ENCODE results near the gene HTR1D. TPM values are rescaled to one million over a fixed set of nuclear protein-coding genes. Genes with fewer than 3 reads are reported as not detected.
"Not testable (repeated sequence)": the region's sequence is repeated elsewhere in the genome, so short reads cannot be mapped to it uniquely, and the experiment has no call there.

HTR1D gene
- total and polyA plus RNA-seq, 10 donors, result 0.13 TPM; not detected in 9

DNA sequence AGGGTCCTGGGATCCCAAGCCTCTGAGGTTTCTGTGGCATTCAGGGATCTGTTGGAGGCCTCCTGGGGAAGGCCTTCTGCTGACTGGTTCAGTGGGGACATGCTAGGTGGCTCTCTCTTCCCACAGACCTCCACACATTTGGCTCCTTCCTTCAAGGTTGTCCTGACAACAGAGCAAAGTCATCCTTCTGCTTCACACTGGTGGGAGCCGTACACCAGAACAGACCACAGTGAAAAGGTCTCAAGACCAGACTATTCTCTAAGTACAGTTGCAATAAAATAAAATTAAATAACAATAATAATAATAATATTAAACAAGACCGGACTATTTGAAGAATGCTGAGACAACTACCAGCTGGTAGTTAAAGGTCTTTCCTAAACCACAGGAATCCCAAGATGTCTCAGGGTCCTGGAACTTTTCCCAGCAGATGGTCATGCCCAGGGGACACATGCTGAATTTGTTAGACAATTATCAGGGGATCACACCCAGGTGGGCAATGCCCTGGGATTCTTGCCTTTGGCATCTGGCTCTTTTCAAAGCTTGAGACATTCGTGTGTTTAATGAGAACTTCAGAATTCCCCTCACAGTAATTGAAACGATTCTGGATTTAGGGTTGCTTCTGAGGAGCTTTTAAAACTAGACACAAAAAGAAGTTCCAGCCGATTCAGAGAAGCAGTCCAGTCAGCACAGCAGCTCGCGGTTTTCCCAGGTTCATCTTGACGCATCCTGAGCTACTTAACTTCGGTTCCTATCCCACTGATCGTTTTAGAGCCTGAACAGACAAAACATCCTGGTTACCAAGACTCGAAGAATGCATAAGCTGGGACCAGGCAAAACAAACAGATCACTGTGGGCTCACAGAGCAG is 22.9 kb downstream of the HTR1D start:
- 66 to 78% (median 74%) methylated on average over 11 of the region's 11 CpGs for WGBS, 5 donors
- Histone ChIP-seq H3K27ac (no peak overlapping the region), H3K4me1 (no peaks in the 10 kb centered on the region), H3K36me3 (no peaks in the 10 kb centered on the region), H3K27me3 (replicated peaks in 1 of 7) (peaks cover 0 to 11% (median 0%) of the 10 kb centered on the region in 7 donors), H3K4me3 (no peak overlapping the region), H3K9me3 (no peaks in the 10 kb centered on the region)
- intact Hi-C loops (cut with DNase I; ENCODE audit: low total_unique reads), result no loop called here
- TF ChIP-seq POLR2A (IDR thresholded peaks at IDR 0.05) (no peak), POLR2AphosphoS5 (IDR thresholded peaks at IDR 0.05) (no peak)
- TF ChIP-seq, protein P1, sequence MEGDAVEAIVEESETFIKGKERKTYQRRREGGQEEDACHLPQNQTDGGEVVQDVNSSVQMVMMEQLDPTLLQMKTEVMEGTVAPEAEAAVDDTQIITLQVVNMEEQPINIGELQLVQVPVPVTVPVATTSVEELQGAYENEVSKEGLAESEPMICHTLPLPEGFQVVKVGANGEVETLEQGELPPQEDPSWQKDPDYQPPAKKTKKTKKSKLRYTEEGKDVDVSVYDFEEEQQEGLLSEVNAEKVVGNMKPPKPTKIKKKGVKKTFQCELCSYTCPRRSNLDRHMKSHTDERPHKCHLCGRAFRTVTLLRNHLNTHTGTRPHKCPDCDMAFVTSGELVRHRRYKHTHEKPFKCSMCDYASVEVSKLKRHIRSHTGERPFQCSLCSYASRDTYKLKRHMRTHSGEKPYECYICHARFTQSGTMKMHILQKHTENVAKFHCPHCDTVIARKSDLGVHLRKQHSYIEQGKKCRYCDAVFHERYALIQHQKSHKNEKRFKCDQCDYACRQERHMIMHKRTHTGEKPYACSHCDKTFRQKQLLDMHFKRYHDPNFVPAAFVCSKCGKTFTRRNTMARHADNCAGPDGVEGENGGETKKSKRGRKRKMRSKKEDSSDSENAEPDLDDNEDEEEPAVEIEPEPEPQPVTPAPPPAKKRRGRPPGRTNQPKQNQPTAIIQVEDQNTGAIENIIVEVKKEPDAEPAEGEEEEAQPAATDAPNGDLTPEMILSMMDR (IDR thresholded peaks at IDR 0.05 in 8 of 11, conservative IDR thresholded peaks at IDR 0.05 in 3 of 11), result no peak
- DNase-seq, result no peak

DNA sequence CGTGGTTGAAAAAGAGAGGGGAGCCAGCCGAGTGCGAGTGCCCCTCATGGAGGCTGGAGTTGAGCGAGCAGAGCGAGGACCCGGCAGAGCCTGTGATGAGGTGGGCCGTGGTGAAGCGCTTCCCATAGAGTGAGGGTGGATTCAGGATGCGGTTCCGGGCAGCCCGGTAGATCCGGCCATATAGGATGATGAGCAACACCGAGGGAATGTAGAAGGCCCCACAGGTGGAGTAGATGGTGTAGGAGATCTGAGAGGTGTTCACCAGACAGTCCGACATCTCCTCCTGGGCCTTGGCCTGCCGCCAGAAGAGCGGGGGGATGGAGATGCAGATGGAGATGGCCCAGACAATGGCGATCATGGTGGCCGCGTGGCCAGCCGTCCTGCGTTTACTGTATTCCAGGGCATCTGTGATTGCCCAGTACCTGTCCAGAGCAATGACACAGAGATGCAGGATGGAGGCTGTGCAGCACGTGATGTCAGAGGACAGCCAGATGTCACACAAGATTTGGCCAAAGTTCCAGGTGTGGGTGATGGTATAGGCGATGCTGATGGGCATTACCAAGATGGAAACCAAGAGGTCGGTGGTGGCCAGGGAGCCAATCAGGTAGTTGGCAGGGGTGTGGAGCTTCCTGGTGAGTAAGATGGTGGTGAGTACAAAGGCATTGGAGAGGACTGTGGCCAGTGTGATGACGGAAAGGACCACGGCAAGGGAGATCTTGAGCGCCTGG is 23.7 kb downstream of the HTR1D start:
- H3K27me3 ChIP-seq (replicated peaks in 1 of 7), result peaks cover 0 to 11% (median 0%) of the 10 kb centered on the region in 7 donors
- 94 to 97% (median 94%) methylated on average over 26 to 27 of the region's 27 CpGs for WGBS, 5 donors
- H3K4me1 ChIP-seq, result no peaks in the 10 kb centered on the region
- no peak overlapping the region for H3K27ac ChIP-seq
- intact Hi-C loops (cut with DNase I; ENCODE audit: low total_unique reads), result no loop called here
- H3K4me3 ChIP-seq, result no peak overlapping the region
- H3K9me3 ChIP-seq, result no peaks in the 10 kb centered on the region
- no peaks in the 10 kb centered on the region for H3K36me3 ChIP-seq
- DNase-seq, result no peak
- TF ChIP-seq POLR2AphosphoS5 (IDR thresholded peaks at IDR 0.05) (no peak), POLR2A (IDR thresholded peaks at IDR 0.05) (no peak)
- TF ChIP-seq, protein P1 (IDR thresholded peaks at IDR 0.05 in 8 of 11, conservative IDR thresholded peaks at IDR 0.05 in 3 of 11), result no peak

DNA sequence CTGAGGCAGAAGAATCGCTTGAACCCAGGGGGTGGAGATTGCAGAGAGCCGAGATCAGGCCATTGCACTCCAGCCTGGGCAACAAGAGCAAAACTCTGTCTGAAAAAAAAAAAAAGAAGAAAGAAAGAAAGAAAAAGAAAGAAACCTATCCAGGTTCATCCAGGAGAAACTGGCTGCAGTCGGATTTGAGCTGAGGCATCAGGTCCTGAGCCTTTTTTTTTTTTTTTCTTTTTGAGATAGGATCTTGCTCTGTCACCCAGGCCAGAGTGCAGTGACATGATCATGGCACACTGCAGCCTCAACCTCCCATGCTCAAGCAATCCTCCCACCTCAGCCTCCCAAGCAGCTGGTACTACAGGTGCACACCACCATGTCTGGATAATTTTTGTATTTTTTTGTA is 26.1 kb downstream of the HTR1D start:
- Histone ChIP-seq H3K4me3 (no peak overlapping the region), H3K36me3 (no peaks in the 10 kb centered on the region), H3K4me1 (no peaks in the 10 kb centered on the region), H3K9me3 (no peaks in the 10 kb centered on the region), H3K27ac (no peak overlapping the region), H3K27me3 (replicated peaks in 1 of 7) (peaks cover 0 to 7% (median 0%) of the 10 kb centered on the region in 7 donors)
- intact Hi-C loops (cut with DNase I; ENCODE audit: low total_unique reads), result no loop called here
- no peak for DNase-seq
- no peak for TF ChIP-seq POLR2A (IDR thresholded peaks at IDR 0.05)
- WGBS, 5 donors, result 90 to 97% (median 92%) methylated on average over 3 of the region's 3 CpGs

DNA sequence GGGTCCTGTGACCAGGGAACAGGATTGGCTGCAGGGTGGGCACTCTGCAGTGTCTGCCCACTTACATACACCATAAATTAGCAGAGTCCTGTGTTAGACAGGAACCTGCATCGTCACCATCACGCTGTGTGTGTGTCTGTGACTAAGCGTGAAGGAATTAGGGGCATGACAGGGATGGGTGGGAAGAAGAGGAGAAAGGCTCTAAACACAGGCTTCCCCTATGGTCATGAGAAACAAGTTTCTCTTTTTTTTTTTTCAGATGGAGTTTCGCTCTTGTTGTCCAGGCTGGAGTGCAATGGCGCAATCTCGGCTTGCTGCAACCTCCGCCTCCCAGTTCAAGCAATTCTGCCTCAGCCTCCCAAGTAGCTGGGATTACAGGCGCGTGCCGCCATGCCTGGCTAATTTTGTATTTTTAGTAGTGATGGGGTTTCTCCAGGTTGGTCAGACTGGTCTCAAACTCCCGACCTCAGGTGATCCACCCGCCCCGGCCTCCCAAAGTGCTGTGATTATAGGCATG is 28.3 kb downstream of the HTR1D start:
- intact Hi-C loops (cut with DNase I; ENCODE audit: low total_unique reads), result loop anchor here (5.0 kb wide), 1 partner anchor 217 kb away; the partner anchor contains the start of gene LACTBL1
- WGBS, 5 donors, result 89 to 94% (median 91%) methylated on average over 13 of the region's 13 CpGs
- DNase-seq, result not testable (repeated sequence)

More for the DNA sequence above, 28.3 kb downstream of the HTR1D start:
- H3K4me1 ChIP-seq; H3K36me3 ChIP-seq; H3K27me3 ChIP-seq (replicated peaks in 1 of 7); H3K9me3 ChIP-seq; H3K27ac ChIP-seq; H3K4me3 ChIP-seq: not testable (repeated sequence)
